HL-60/S4 treated with retinoic acid at 250 ng/mL for 4 days and 3 days (cell line): ENCODE data around the gene IGF1R.

Experiments used
- in situ Hi-C: fragments of 300-500 bp; cut with MboI; formaldehyde crosslinking; loops from 2 replicates; pipeline ENCODE4 v1.7.0; 2022; ENCODE audit warnings: low sequenced_read_pairs

IGF1R gene

GRCh38 chr15:98873441-98874218 is 225.3 kb downstream of the IGF1R start:
- in situ Hi-C loops, result no loop called here

- in situ Hi-C loops, result no loop called here
Measured at GRCh38 chr15:98874370-98874769, 226.0 kb downstream of the IGF1R start.

- in situ Hi-C loops, result no loop called here
Measured at GRCh38 chr15:98874773-98875172, 226.4 kb downstream of the IGF1R start.

GRCh38 chr15:98875309-98875708 is 227.0 kb downstream of the IGF1R start:
- in situ Hi-C loops, result no loop called here

GRCh38 chr15:98876451-98877369 is 228.4 kb downstream of the IGF1R start:
- in situ Hi-C loops, result no loop called here

- in situ Hi-C loops, result no loop called here
Measured at GRCh38 chr15:98878172-98878571, 229.8 kb downstream of the IGF1R start.

GRCh38 chr15:98878862-98879261 is 230.5 kb downstream of the IGF1R start:
- in situ Hi-C loops, result no loop called here

- in situ Hi-C loops, result no loop called here
Measured at GRCh38 chr15:98881526-98882520, 233.5 kb downstream of the IGF1R start.

GRCh38 chr15:98883478-98883877 is 235.1 kb downstream of the IGF1R start:
- in situ Hi-C loops, result no loop called here

- in situ Hi-C loops, result no loop called here
Measured at GRCh38 chr15:98884894-98885293, 236.6 kb downstream of the IGF1R start.

- in situ Hi-C loops, result no loop called here
Measured at GRCh38 chr15:98887976-98888375, 239.6 kb downstream of the IGF1R start.

GRCh38 chr15:98888820-98889479 is 240.6 kb downstream of the IGF1R start:
- in situ Hi-C loops, result no loop called here

- in situ Hi-C loops, result no loop called here
Measured at GRCh38 chr15:98889930-98890695, 241.8 kb downstream of the IGF1R start.

GRCh38 chr15:98891301-98891700 is 243.0 kb downstream of the IGF1R start:
- in situ Hi-C loops, result no loop called here

- in situ Hi-C loops, result no loop called here
Measured at GRCh38 chr15:98893401-98893800, 245.1 kb downstream of the IGF1R start.

GRCh38 chr15:98894312-98894711 is 246.0 kb downstream of the IGF1R start:
- in situ Hi-C loops, result no loop called here

GRCh38 chr15:98896002-98896721 is 247.8 kb downstream of the IGF1R start:
- in situ Hi-C loops, result no loop called here

GRCh38 chr15:98896802-98897732 is 248.7 kb downstream of the IGF1R start:
- in situ Hi-C loops, result no loop called here
